Measurements from ENCODE around the gene ALKAL2. TPM values are rescaled to one million over a fixed set of nuclear protein-coding genes. Genes with fewer than 3 reads are reported as not detected.

The ALKAL2 gene
- total RNA-seq, 2 donors from 2014 or later = 1.0 TPM; not detected in 1

DNA sequence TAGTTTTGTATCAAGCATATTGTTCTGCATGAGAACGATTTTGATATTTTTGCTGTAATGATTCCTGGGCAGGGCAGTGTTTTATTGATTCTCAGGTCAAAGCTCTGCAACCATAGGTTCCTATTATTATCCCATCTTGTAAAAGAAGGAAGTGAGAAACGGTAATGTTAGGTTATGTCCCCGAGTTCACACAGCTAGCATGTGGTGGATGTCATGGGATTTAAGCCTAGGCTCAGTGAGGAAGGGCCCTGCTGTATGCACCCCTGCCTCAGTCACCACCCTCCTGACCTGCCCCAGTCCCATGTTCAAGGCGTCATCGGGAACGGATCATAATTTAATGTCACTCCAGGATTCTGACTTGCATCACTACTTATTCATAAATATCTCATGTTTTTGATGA lies 12.4 kb downstream of the ALKAL2 start:
- peaks cover 17% of the 10 kb centered on the region for H3K36me3 Mint-ChIP-seq (ENCODE audit: low read depth)
- no peaks in the 10 kb centered on the region for H3K27me3 Mint-ChIP-seq
- ATAC-seq (no peak), DNase-seq (no peak)
- no peaks in the 10 kb centered on the region for H3K9me3 ChIP-seq (ENCODE audit: control insufficient read depth, low read length, poor library complexity, severe bottlenecking)
- H3K27ac Mint-ChIP-seq = no peak overlapping the region
- no peak overlapping the region for H3K4me3 Mint-ChIP-seq
- peaks cover 14% of the 10 kb centered on the region for H3K4me1 Mint-ChIP-seq

DNA sequence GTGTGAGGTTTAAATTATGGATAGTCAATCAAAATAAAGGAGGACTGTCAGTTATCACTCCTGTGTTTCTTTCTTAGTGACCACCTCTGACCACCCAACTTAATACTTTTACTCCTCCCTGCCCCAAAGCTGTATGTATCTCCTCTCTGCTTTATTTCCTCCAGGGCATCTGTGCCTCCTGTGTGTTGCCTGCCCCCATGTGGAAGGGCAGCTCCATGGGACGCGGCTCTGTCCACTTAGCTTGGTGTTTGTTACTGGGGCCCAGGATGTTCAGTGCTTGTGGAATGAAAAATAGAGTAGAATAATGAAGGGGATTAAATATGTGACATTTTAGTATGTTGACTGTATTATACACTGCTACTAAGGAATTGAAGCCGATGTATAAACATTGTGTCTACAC lies 13.4 kb downstream of the ALKAL2 start:
- H3K27me3 Mint-ChIP-seq = no peaks in the 10 kb centered on the region
- ATAC-seq = no peak
- H3K4me1 Mint-ChIP-seq = peaks cover 23% of the 10 kb centered on the region
- peak overlapping the region; percentile 34 for H3K27ac Mint-ChIP-seq
- peaks cover 16% of the 10 kb centered on the region for H3K36me3 Mint-ChIP-seq (ENCODE audit: low read depth)
- H3K9me3 ChIP-seq (ENCODE audit: control insufficient read depth, low read length, poor library complexity, severe bottlenecking) = no peaks in the 10 kb centered on the region
- H3K4me3 Mint-ChIP-seq = peak overlapping the region; percentile 64
- no peak for DNase-seq

DNA sequence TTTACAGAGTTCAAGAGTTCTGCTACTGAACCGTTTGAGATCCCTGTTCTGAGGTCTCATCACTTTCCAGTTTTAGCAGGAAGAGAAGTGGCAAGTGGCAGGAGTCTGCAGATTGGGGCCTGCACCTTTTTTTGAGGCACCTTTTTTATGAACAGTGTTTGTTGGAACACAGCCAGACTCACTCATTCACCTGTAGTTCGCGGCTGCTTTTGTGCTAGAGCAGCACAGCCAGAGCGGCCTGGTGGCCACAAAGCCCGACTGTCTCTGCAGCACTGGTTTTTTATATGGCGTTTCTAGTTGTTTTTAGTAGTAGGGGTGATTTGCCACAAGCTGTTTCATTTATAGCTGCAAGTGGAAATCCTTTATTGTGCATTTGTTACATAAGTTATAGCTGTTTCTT lies 14.6 kb downstream of the ALKAL2 start:
- Mint-ChIP-seq H3K36me3 (ENCODE audit: low read depth) (peaks cover 17% of the 10 kb centered on the region), H3K27ac (no peak overlapping the region), H3K4me3 (no peak overlapping the region), H3K4me1 (peaks cover 27% of the 10 kb centered on the region), H3K27me3 (no peaks in the 10 kb centered on the region)
- ATAC-seq (no peak), DNase-seq (no peak)
- no peaks in the 10 kb centered on the region for H3K9me3 ChIP-seq (ENCODE audit: control insufficient read depth, low read length, poor library complexity, severe bottlenecking)

DNA sequence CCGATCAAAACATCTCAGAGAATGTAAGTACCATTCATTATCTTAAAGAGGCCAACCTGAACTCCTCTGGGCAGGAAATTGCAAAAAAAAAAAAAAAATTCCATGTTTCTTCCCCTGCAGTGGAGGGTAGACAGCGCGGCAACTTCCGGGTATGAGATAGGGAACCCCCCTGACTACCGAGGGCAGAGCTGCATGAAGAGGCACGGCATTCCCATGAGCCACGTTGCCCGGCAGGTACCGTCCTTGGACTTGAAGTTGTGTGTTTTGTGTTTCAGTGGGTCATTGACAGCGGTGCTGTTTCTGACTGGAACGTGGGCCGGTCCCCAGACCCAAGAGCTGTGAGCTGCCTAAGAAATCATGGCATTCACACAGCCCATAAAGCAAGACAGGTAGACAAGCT lies 16.0 kb downstream of the ALKAL2 start:
- Mint-ChIP-seq H3K36me3 (ENCODE audit: low read depth) (peaks cover 11% of the 10 kb centered on the region), H3K4me3 (no peak overlapping the region), H3K4me1 (peaks cover 32% of the 10 kb centered on the region), H3K27ac (no peak overlapping the region), H3K27me3 (no peaks in the 10 kb centered on the region)
- DNase-seq (no peak), ATAC-seq (no peak)
- no peaks in the 10 kb centered on the region for H3K9me3 ChIP-seq (ENCODE audit: control insufficient read depth, low read length, poor library complexity, severe bottlenecking)

DNA sequence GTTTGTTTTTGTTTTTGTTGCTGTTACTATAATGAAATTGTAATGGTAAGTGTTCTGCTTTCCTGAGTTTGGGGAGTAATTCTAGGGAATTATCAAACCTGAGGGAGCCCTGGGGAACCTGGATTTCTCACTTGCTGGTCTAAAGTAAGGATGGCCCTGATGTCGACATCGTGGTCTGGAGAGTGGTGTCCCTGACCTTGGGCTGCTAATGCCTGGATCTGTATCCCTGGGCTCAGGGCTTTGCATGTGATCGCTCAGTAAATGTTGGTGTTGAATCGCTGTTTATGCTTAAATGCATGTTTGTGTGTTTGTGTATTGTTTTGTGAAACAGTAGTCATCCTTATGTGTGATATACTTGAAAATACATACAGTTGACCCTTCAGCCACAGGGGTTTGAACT lies 17.0 kb downstream of the ALKAL2 start:
- Mint-ChIP-seq H3K36me3 (ENCODE audit: low read depth) (peaks cover 11% of the 10 kb centered on the region), H3K4me1 (peaks cover 32% of the 10 kb centered on the region), H3K4me3 (no peak overlapping the region), H3K27ac (no peak overlapping the region), H3K27me3 (no peaks in the 10 kb centered on the region)
- no peak for DNase-seq
- no peak for ATAC-seq
- H3K9me3 ChIP-seq (ENCODE audit: control insufficient read depth, low read length, poor library complexity, severe bottlenecking) = no peaks in the 10 kb centered on the region

DNA sequence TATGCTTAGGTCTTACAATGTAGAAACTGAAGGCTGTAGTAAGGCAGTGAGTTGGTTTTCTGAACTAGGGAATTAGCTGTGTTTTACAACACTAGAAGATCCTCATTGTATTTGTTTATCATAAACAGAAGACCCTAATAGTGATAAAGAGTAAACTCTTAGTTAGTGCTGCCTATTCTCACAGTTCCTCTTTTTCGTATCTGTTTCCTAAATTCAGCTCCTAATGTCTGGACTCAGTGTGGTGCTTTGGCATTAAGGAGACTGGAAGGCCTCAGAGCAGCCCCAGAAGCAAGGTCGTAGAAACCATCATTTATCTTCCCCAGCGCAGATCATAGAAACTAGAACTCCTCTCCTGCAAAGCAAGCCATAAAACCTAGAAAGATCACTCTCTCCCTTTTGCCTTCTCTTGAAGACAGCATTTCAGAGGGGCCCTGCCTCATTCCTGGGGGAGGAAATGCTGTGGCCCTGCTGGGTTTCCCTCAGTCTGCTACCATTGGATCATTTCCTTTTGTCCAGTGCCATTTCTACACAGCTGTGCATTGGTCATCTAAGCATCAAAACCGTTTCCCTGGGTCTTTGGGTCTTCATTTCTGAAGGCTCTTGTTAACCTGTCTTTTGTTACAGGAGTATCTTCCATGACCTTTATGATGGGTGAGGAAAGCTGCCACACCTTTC lies 18.4 kb downstream of the ALKAL2 start:
- peaks cover 9% of the 10 kb centered on the region for H3K36me3 Mint-ChIP-seq (ENCODE audit: low read depth)

DNA sequence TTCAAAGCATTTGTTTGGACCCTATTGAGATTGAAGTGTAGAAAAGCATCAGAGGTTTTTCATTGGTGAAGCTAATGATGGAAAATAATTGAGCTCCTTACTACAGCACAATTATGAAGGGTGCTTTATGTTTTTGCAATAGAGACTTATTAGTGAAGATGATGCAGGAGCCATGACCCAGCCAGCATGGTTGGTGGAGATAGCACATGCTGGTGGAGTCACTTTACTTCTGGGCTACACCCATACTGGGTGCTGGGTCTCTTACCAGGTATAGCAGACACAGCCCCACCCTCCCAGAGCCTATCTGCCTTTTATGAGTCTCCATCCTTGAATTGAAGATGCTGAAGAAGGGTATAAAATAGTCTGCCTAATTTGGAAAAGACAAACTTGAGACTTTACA lies 19.6 kb downstream of the ALKAL2 start:
- peaks cover 38% of the 10 kb centered on the region for H3K4me1 Mint-ChIP-seq
- H3K4me3 Mint-ChIP-seq = no peak overlapping the region
- no peaks in the 10 kb centered on the region for H3K27me3 Mint-ChIP-seq
- DNase-seq (no peak), ATAC-seq (no peak)
- H3K9me3 ChIP-seq (ENCODE audit: control insufficient read depth, low read length, poor library complexity, severe bottlenecking) = no peaks in the 10 kb centered on the region
- peaks cover 7% of the 10 kb centered on the region for H3K36me3 Mint-ChIP-seq (ENCODE audit: low read depth)
- no peak overlapping the region for H3K27ac Mint-ChIP-seq

More for the DNA sequence above, 18.4 kb downstream of the ALKAL2 start:
- Mint-ChIP-seq H3K4me3 (no peak overlapping the region), H3K4me1 (peaks cover 36% of the 10 kb centered on the region), H3K27me3 (no peaks in the 10 kb centered on the region), H3K27ac (no peak overlapping the region)
- DNase-seq (no peak), ATAC-seq (no peak)
- H3K9me3 ChIP-seq (ENCODE audit: control insufficient read depth, low read length, poor library complexity, severe bottlenecking) = no peaks in the 10 kb centered on the region

DNA sequence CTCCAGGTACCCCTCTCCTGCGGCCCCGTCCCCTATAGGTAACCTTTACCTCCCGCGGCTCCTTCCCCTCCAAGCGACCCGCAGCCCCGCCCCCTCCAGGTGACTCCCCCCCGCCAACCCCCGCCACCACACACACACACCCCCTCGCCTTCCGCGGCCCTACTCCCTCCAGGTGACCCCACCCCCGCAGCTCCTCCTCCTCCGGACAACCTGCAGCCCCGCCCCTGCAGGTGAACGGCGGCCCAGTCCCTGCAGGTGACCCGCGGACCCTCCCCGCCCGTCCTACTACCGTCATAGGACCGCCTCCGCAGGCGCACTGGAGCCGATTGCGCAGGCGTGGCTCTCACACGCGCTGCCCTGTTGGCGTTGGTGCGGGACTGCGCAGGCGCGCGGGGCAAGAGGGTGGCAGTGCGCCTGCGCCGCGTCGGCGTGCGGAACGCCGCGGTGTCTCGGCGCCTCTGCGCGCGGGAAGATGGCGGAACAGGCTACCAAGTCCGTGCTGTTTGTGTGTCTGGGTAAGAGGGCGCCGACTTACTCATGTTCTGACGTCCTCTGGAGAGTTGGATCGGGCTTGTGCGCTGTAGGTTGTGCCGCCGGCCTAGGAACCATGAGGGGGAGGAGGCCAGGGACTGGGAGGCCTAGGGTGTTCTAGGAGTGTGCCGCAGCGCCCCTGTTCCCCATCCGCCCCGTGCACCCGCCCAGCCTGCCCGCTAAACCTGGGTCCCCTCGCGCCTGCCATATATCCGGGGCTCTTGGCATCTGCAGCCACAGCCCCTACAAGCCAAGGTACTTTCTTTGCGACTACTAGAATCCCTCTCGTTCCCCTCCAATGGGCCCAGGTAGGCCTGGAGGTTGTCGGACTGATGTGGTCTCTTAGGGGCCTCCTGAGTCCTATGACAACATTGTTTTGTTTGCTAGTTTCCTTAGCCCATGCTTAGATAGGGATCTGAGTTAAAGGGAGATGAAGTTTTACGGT lies 23.1 kb downstream of the ALKAL2 start, which contains the start of gene ACP1:
Gene ACP1, plus strand, starts transcription at position 455 of the 976 bp plus-strand sequence. Its CDS starts 18 bp downstream, at position 473.
- peak within 1 kb of the TSS; percentile 92 for H3K4me3 Mint-ChIP-seq
- H3K27me3 Mint-ChIP-seq = no peaks in the 10 kb centered on the region
- H3K27ac Mint-ChIP-seq = peak within 1 kb of the TSS; percentile 90
- ATAC-seq = peak; percentile 84
- DNase-seq = peak; percentile 95 to 97 (median 96)
- peaks cover 22% of the 10 kb centered on the region for H3K4me1 Mint-ChIP-seq
- H3K9me3 ChIP-seq (ENCODE audit: control insufficient read depth, low read length, poor library complexity, severe bottlenecking) = no peaks in the 10 kb centered on the region
- H3K36me3 Mint-ChIP-seq (ENCODE audit: low read depth) = peaks cover 3% of the 10 kb centered on the region

DNA sequence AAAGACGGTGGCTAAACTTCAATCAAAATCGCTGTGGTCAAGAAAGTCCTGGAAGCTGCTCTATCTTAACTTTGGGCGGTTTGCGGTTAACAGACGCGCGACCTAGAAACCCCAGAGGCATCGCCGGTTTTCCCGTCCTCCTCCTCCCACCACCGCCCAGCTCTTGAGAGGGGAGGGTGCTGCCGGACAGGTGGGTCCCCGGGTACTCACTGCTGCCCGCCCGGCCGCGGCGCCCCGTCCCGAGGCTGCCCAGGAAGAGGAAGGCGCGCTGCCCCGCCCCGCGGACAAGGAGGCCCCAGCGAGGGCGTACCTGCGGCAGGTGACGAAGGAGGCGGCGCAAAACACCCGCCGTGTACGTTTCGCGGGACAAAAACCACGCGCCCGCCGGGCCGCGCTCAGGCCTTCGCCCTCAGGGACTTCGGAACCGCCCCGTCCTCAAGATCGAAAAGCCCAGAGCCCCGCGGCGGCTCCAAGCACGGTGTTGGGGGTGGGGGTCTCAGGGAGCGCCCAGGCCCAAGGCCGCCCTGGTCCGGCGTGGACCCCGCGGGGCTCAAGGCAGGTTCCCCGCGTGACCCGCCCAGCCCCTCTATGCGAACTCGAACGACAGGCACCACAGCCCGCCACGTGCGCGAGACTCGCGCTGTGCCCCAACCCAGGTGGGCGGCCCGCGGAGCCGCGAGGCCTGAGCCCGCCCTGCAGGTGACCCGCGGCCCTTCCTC lies 24.0 kb downstream of the ALKAL2 start, which contains the start of gene SH3YL1:
Gene SH3YL1, minus strand, starts transcription at position 259 of the 719 bp plus-strand sequence. Its CDS starts 48 bp downstream, at position 211.
- Mint-ChIP-seq H3K4me3 (peak within 1 kb of the TSS; percentile 92), H3K36me3 (ENCODE audit: low read depth) (no peaks in the 10 kb centered on the region), H3K4me1 (peaks cover 18% of the 10 kb centered on the region), H3K27me3 (no peaks in the 10 kb centered on the region), H3K27ac (peak within 1 kb of the TSS; percentile 90)
- ATAC-seq (peak; percentile 46), DNase-seq (peak; percentile 47 to 61 (median 59))
- H3K9me3 ChIP-seq (ENCODE audit: control insufficient read depth, low read length, poor library complexity, severe bottlenecking) = no peaks in the 10 kb centered on the region

DNA sequence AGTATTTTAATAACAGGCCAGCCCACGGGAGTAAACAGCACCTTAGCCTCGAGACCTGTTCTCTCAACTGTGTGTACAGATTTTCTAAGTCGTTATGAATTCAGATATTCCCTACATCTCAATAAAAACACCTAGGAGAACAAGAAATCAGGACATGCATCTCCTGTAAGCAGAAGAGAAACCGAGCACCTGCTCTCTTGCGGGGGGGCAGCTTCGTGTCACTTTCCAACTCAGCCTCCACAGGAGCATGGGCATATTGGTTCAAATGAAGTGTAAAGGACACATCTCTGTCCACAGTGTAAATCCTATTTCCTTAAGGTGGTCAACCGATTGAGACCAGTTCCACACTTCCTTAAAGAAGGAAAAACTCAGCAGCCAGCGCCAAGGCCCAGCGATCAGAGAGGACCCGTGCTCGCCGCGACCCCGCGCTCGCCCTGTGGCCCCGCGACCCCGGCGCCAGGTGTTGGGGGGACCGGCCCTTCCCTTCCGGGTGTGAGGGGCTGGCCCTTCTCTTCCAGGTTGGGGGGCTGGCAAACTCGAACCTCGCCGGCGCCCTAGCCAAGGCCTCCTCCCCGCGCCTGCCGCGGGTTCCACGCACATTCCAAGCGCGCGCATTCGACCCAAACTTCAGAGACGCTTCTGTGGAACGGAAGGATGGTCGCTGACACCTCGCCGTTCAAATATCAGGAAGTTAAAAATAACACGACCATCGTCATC lies 24.7 kb downstream of the ALKAL2 start:
- Mint-ChIP-seq H3K4me1 (peaks cover 15% of the 10 kb centered on the region), H3K27me3 (no peaks in the 10 kb centered on the region), H3K27ac (peak overlapping the region; percentile 90), H3K36me3 (ENCODE audit: low read depth) (no peaks in the 10 kb centered on the region), H3K4me3 (peak overlapping the region; percentile 92)
- ATAC-seq (no peak), DNase-seq (peak in 1 of 3 donors; percentile 15)
- no peaks in the 10 kb centered on the region for H3K9me3 ChIP-seq (ENCODE audit: control insufficient read depth, low read length, poor library complexity, severe bottlenecking)

DNA sequence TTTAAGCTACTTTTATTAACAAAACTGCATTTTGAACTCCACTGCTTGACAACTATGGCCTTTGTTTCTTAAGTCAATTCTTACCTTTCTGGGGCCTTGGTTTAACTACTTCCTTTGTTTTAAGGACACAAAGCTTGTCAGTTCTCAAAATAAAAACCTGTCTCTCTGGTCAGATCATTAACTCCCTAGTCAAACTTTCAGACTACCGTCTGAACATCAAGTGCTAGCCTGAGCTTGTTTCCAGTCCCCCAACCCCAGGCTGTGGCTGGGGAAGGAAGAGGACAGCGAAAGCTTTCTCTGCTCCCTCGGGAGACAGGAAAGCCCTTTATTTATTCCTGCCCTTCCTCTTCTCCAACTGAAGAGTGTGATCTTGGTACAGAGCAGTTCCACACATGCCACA lies 25.8 kb downstream of the ALKAL2 start:
- Mint-ChIP-seq H3K27me3 (no peaks in the 10 kb centered on the region), H3K27ac (peak overlapping the region; percentile 90)

DNA sequence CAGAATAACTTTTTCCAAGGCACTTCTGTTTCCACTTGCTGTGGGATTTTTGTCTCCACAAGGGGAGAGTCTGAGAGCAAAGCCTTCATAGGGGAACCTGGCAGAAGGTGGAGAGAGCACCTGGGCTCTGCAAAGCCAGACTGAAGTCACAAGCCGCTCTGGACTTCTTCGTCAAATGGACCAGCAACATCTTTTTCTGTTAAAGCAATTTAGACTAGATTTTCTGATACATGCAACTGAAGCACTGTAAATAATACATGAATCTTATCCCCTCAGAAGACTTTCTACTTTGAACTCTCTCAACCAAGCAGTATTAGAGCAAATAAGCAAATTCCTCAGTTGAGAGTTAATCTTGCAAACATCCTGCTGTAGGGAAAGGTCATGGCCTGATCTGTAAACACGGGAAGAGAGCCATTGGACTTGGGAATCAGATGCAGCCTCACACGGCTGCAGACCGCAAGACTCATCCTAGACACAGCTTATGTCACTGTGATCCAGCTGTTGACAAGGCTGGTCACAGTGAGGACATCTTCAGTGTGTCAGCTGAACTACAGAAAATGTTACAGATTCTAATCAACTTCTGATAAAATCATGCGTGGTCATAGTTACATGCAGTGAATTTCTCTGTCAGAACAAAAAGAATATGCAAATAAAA lies 27.3 kb downstream of the ALKAL2 start:
- Mint-ChIP-seq H3K4me3 (no peak overlapping the region), H3K27ac (no peak overlapping the region), H3K36me3 (ENCODE audit: low read depth) (no peaks in the 10 kb centered on the region), H3K4me1 (peaks cover 7% of the 10 kb centered on the region), H3K27me3 (no peaks in the 10 kb centered on the region)
- peaks cover 3% of the 10 kb centered on the region for H3K9me3 ChIP-seq (ENCODE audit: control insufficient read depth, low read length, poor library complexity, severe bottlenecking)
- ATAC-seq (no peak), DNase-seq (no peak)

More for the DNA sequence above, 25.8 kb downstream of the ALKAL2 start:
- H3K4me3 Mint-ChIP-seq = peak overlapping the region; percentile 19
- H3K9me3 ChIP-seq (ENCODE audit: control insufficient read depth, low read length, poor library complexity, severe bottlenecking) = peaks cover 3% of the 10 kb centered on the region
- H3K36me3 Mint-ChIP-seq (ENCODE audit: low read depth) = no peaks in the 10 kb centered on the region
- DNase-seq = no peak
- peaks cover 12% of the 10 kb centered on the region for H3K4me1 Mint-ChIP-seq
- no peak for ATAC-seq

Measured in T-helper 17 cell (primary cell).